Endothelial cell of umbilical vein (primary cell): ENCODE measurements around the gene DPP6. TPM values are rescaled to one million over a fixed set of nuclear protein-coding genes. Genes with fewer than 3 reads are reported as not detected.

ENCODE experiments used
- BruUV-seq: library from RNA; stranded (reverse); fragments of 400-500 nt; replicated peaks from 2 replicates; lab custom pipeline; 2021; lab: Mats Ljungman, UMichigan
- CTCF ChIA-PET: fragments of 300-600, 350-600 bp; sonication (Branson Sonifier 250); formaldehyde crosslinking; loops from one replicate; lab custom pipeline; 2021; ENCODE audit warnings: antibody characterized with exemption, inconsistent platforms; lab: Charles Lee
- POLR2A ChIA-PET: fragments of 300-600, 350-600 bp; sonication (Branson Sonifier 250); formaldehyde crosslinking; loops from one replicate; lab custom pipeline; 2021; ENCODE audit warnings: antibody characterized with exemption, inconsistent platforms; lab: Charles Lee
- DNase-seq: peaks from one replicate; pipeline ENCODE4 v3.0.0-alpha.2; 2011; ENCODE audit warnings: low read depth, low spot score
- FAIRE-seq: peaks from 2 replicates; lab custom pipeline; 2011; peaks lifted over from hg19 to GRCh38; lab: Jason Lieb, UNC
- H2AFZ ChIP-seq: 2 replicates; pipeline ENCODE4 v1.6.0; 2012; ENCODE audit warnings: low read depth, low read length, control low read depth, inconsistent platforms
- H3K27ac ChIP-seq: 2 replicates; pipeline ENCODE4 v1.5.1; 2011; ENCODE audit warnings: low read depth, mild to moderate bottlenecking, control low read depth, low read length, moderate library complexity; ENCODE audit not compliant: insufficient read depth
- H3K27me3 ChIP-seq, 2 experiments: 2 replicates each; pipeline versions ENCODE4 v1.6.0 to v1.6.1; 2011; ENCODE audit warnings: low read length in 2 of 2, mixed read lengths in 1 of 2; ENCODE audit not compliant: control insufficient read depth in 2 of 2, insufficient read depth in 2 of 2
- H3K36me3 ChIP-seq, 2 experiments: 2 replicates in 1 of 2; 3 replicates in 1 of 2; pipeline ENCODE4 v1.5.1; 2011; ENCODE audit warnings: low read length in 2 of 2, mild to moderate bottlenecking in 1 of 2, moderate library complexity in 1 of 2; ENCODE audit not compliant: control insufficient read depth in 2 of 2, insufficient read depth in 2 of 2; ENCODE audit errors: extremely low read depth in 1 of 2
- H3K4me1 ChIP-seq: 3 replicates; pipeline ENCODE4 v1.5.1; 2011; ENCODE audit warnings: mild to moderate bottlenecking, low read length; ENCODE audit not compliant: control insufficient read depth, insufficient read depth; ENCODE audit errors: extremely low read depth
- H3K4me2 ChIP-seq: 2 replicates; pipeline ENCODE4 v1.6.1; 2011; ENCODE audit warnings: low read length, control low read depth, mixed read lengths; ENCODE audit not compliant: insufficient read depth
- H3K4me3 ChIP-seq, 3 experiments: fragments of 200-600 bp in 1 of 3; sonication (generic), shearing (Covaris generic) in 1 of 3; replicated peaks in 1 of 3; 2 replicates each; pipeline ENCODE4 v1.5.1; 2011 to 2016; ENCODE audit warnings: control low read depth in 3 of 3, low read length in 3 of 3, mild to moderate bottlenecking in 2 of 3, inconsistent platforms in 1 of 3, low read depth in 1 of 3, moderate library complexity in 1 of 3; ENCODE audit not compliant: insufficient read depth in 1 of 3
- H3K79me2 ChIP-seq: 2 replicates; pipeline ENCODE4 v1.6.0; 2012; ENCODE audit warnings: low read length, inconsistent platforms; ENCODE audit not compliant: control insufficient read depth, insufficient read depth
- H3K9ac ChIP-seq: replicated peaks from 2 replicates; pipeline ENCODE3; 2011; ENCODE audit warnings: low read length, control low read depth; ENCODE audit not compliant: insufficient read depth; ENCODE audit errors: extremely low read depth
- H3K9me1 ChIP-seq: replicated peaks from 3 replicates; pipeline ENCODE4 v1.6.0; 2011; ENCODE audit warnings: mild to moderate bottlenecking, low read length; ENCODE audit not compliant: control insufficient read depth, insufficient read depth; ENCODE audit errors: extremely low read depth
- H3K9me3 ChIP-seq: replicated peaks from 2 replicates; pipeline ENCODE4 v1.5.1; 2012; ENCODE audit warnings: low read length, inconsistent platforms; ENCODE audit not compliant: control insufficient read depth, insufficient read depth
- H4K20me1 ChIP-seq: replicated peaks from 2 replicates; pipeline ENCODE3; 2011; ENCODE audit warnings: mild to moderate bottlenecking, low read length; ENCODE audit not compliant: control insufficient read depth, insufficient read depth; ENCODE audit errors: extremely low read depth
- CTCF ChIP-seq, 2 donors: IDR thresholded peaks; 1 replicate in 1 of 2; 2 replicates in 1 of 2; pipeline ENCODE4 v1.5.1; 2011; ENCODE audit warnings: low read length in 2 of 2, mild to moderate bottlenecking in 2 of 2, moderate library complexity in 2 of 2, control low read depth in 1 of 2, inconsistent platforms in 1 of 2, low read depth in 1 of 2; ENCODE audit not compliant: insufficient read depth in 1 of 2; ENCODE audit errors: extremely low read depth in 1 of 2
- EZH2 ChIP-seq: IDR thresholded peaks from 2 replicates; pipeline ENCODE4 v1.6.1; 2012; ENCODE audit warnings: borderline replicate concordance, low read depth, mild to moderate bottlenecking, moderate library complexity, low read length, inconsistent platforms; ENCODE audit not compliant: severe bottlenecking
- FOS ChIP-seq: IDR thresholded peaks from 2 replicates; pipeline ENCODE4 v1.6.1; 2011; ENCODE audit warnings: mild to moderate bottlenecking, low read length, moderate library complexity, borderline replicate concordance; ENCODE audit not compliant: insufficient read depth
- GATA2 ChIP-seq: IDR thresholded peaks from 2 replicates; pipeline ENCODE4 v1.7.0; 2011; ENCODE audit warnings: low read depth, mild to moderate bottlenecking, moderate library complexity, mixed read lengths, low read length; ENCODE audit not compliant: insufficient read length, insufficient read depth
- JUN ChIP-seq: IDR thresholded peaks from 2 replicates; pipeline ENCODE4 v1.6.1; 2011; ENCODE audit warnings: borderline replicate concordance, low read depth; ENCODE audit not compliant: insufficient read length, insufficient read depth
- MAX ChIP-seq: IDR thresholded peaks from 2 replicates; pipeline ENCODE4 v1.6.1; 2011; ENCODE audit not compliant: insufficient read depth, insufficient read length
- MYC ChIP-seq: IDR thresholded peaks from one replicate; pipeline ENCODE4 v1.6.1; 2011; ENCODE audit warnings: mild to moderate bottlenecking, low read depth, low read length
- POLR2A ChIP-seq: IDR thresholded peaks from 2 replicates; pipeline ENCODE4 v1.6.1; 2012; ENCODE audit warnings: low read depth, mild to moderate bottlenecking, control low read depth, low read length
- POLR2AphosphoS5 ChIP-seq: IDR thresholded peaks from 2 replicates; pipeline ENCODE4 v1.6.1; 2012; ENCODE audit warnings: low read depth, mild to moderate bottlenecking, control low read depth, low read length, moderate library complexity; ENCODE audit not compliant: insufficient read depth
- dilution Hi-C: fragments of 300-500 bp; cut with MboI; formaldehyde crosslinking; loops from one replicate; pipeline ENCODE4 v1.15.0; 2019; ENCODE audit warnings: low sequenced_read_pairs; ENCODE audit not compliant: extremely low pct_ligation_motif_present
- intact Hi-C: fragments of 100-400 bp; cut with micrococcal nuclease; formaldehyde crosslinking; loops from one replicate; pipeline ENCODE4 v1.10.0; 2022
- polyA plus RNA-seq, 4 experiments: library from polyadenylated mRNA; depleted of rRNA in 3 of 4; stranded (reverse) in 3 of 4; unstranded in 1 of 4; fragments of >200 nt; gene quantifications; 2 replicates each; pipeline versions ENCODE4 v1.2.1 to v1.2.3, GENCODE V29; 2011 to 2012; ENCODE audit warnings: missing spikeins in 1 of 4
- total RNA-seq: library from RNA; stranded (reverse); gene quantifications from 2 replicates; pipeline ENCODE4 v1.2.3, GENCODE V29; 2021

The DPP6 gene
- total and polyA plus RNA-seq, 2 donors (not counting 3 experiments of a cell fraction or from before 2014, with no cell fraction given): not detected

GRCh38 chr7:154576604-154577003, 524.4 kb downstream of the DPP6 start:
- Histone ChIP-seq H2AFZ (no peak overlapping the region), H3K4me2 (no peak overlapping the region), H3K27me3 (no peaks in the 10 kb centered on the region), H4K20me1 (no peaks in the 10 kb centered on the region), H3K4me3 (no peak overlapping the region), H3K9me3 (no peaks in the 10 kb centered on the region), H3K27ac (no peak overlapping the region), H3K79me2 (no peaks in the 10 kb centered on the region), H3K9me1 (no peaks in the 10 kb centered on the region), H3K9ac (no peak overlapping the region), H3K36me3 (no peaks in the 10 kb centered on the region), H3K4me1 (no peaks in the 10 kb centered on the region)
- ChIA-PET CTCF (no interaction called here), POLR2A (no interaction called here)
- no TSS peak for BruUV-seq
- TF ChIP-seq CTCF (IDR thresholded peaks at IDR 0.05; ENCODE audit: extremely low read depth in 1 of 2, insufficient read depth in 1 of 2, low read depth in 1 of 2, low read length in 2 of 2) (no peak), JUN (no peak), MAX (no peak), EZH2 (no peak), FOS (no peak), POLR2A (no peak), POLR2AphosphoS5 (no peak), MYC (no peak), GATA2 (no peak)
- intact Hi-C loops: no loop called here
- FAIRE-seq (no peak), DNase-seq (no peak)
- dilution Hi-C loops: no loop called here
